ENCODE data around the gene WNT9A.
"Not testable (repeated sequence)": the region's sequence is repeated elsewhere in the genome, so short reads cannot be mapped to it uniquely, and the experiment has no call there.

Gene WNT9A

DNA sequence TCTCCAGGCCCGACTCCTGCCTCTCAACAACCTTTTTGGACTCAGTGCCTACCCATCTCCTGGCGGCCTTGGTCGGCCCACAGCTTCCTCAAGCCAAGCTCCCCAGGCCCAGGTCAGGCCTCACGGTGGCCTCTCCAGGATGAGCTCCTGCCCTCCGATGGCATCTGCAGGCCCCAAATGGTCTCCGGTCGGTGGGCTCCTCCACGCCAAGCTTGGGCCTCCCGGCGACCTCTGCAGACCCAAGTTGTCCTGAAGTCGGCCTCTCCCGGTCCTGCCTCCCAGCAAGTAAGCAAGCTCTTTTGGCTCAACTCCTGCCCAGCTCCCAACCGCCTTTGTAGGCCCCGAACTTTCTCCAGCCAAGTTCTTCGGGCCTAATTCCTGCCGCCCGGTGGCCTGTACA, 23.5 kb upstream of the WNT9A start:
- not testable (repeated sequence) for H3K4me3 Mint-ChIP-seq; DNase-seq; H3K4me1 Mint-ChIP-seq; H3K27me3 Mint-ChIP-seq (ENCODE audit: low read depth, poor library complexity); H3K9me3 Mint-ChIP-seq; H3K27ac Mint-ChIP-seq; H3K36me3 Mint-ChIP-seq (ENCODE audit: low read depth)

DNA sequence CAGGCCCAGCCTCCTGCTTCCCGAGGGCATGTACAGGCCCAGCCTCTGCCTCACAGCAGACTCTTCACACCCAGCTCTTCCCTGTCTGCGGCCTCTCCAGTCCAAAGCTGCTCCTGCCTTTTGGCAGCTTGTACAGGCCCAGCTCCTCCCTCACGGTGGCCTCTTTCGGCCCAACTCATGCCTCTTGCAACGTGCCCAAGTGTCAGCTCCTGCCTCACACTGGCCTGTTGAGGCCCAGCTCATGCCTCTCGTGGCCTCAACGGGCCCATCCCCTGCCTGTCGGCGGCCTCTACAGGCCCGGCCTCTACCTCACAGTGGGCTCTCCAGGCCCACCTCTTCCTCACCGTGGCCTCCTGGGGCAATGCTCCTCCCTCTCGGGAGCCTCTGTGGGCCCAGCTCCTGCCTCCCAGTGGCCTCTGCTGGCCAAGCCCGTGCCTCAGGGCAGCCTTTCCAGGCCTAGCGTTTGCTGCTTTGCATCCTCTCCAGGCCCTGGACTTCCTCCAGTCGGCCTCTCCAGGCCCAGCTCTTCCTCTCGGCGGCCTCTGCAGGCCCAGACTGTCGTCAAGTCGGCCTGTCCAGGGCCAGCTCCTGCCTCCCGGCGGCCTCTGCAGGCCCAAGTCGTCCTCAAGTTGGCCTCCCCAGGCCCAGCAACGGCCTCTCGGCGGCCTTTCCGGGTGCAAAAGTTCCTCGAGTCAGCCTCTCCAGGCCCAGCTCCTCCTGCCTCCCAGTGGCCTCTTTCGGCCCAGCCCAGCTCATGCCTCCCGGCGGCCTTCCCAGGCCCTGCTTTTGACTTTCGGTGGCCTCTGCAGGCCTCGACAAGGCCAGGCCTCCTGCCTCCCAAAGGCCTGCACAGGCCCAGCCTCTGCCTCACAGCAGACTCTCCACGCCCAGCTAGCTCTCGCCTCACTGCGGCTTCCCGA, 22.6 kb upstream of the WNT9A start:
- not testable (repeated sequence) for H3K27me3 Mint-ChIP-seq (ENCODE audit: low read depth, poor library complexity); H3K4me3 Mint-ChIP-seq; H3K4me1 Mint-ChIP-seq; H3K9me3 Mint-ChIP-seq; H3K36me3 Mint-ChIP-seq (ENCODE audit: low read depth); DNase-seq; H3K27ac Mint-ChIP-seq

DNA sequence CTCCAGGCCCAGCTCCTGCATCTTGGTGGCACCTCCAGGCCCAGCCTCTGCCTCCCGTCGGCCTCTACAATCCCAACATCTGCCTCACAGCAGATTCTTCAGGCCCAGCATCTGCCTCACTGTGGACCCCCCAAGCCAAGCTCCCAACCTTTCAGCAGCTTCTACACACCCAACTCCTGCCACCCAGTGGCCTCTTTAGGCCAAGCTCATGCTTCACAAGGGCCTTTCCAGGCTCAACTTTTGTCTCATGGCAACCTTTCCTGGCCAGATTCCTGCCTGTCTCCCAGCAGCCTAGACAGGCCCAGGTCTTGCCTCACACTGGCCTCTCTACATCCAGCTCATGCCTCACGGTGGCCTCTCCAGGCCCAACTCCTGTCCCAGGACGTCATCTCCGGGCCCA, 20.1 kb upstream of the WNT9A start:
- H3K9me3 Mint-ChIP-seq; DNase-seq; H3K36me3 Mint-ChIP-seq (ENCODE audit: low read depth); H3K4me1 Mint-ChIP-seq; H3K27me3 Mint-ChIP-seq (ENCODE audit: low read depth, poor library complexity); H3K27ac Mint-ChIP-seq; H3K4me3 Mint-ChIP-seq: not testable (repeated sequence)

DNA sequence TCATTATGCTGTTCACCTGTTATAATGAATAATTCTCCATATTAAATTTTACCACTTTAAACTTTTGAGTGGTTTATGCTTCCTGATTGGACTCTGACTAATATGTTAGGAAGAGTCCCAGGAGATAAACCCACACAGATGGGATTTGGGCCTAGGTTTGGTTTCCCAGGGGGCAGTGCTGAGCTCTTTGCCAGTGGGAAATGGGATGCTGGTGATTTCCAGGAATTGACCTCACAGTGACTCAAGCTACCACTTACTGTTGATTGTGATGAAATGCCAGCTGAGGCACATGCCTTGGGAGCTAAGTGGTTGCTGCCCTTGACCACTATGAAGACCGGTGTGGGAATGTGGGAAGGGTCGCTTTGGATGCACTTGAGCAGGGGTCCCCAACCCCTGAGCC, 19.0 kb upstream of the WNT9A start:
- not testable (repeated sequence) for H3K4me1 Mint-ChIP-seq; H3K9me3 Mint-ChIP-seq; H3K27me3 Mint-ChIP-seq (ENCODE audit: low read depth, poor library complexity); DNase-seq; H3K27ac Mint-ChIP-seq; H3K4me3 Mint-ChIP-seq; H3K36me3 Mint-ChIP-seq (ENCODE audit: low read depth)

DNA sequence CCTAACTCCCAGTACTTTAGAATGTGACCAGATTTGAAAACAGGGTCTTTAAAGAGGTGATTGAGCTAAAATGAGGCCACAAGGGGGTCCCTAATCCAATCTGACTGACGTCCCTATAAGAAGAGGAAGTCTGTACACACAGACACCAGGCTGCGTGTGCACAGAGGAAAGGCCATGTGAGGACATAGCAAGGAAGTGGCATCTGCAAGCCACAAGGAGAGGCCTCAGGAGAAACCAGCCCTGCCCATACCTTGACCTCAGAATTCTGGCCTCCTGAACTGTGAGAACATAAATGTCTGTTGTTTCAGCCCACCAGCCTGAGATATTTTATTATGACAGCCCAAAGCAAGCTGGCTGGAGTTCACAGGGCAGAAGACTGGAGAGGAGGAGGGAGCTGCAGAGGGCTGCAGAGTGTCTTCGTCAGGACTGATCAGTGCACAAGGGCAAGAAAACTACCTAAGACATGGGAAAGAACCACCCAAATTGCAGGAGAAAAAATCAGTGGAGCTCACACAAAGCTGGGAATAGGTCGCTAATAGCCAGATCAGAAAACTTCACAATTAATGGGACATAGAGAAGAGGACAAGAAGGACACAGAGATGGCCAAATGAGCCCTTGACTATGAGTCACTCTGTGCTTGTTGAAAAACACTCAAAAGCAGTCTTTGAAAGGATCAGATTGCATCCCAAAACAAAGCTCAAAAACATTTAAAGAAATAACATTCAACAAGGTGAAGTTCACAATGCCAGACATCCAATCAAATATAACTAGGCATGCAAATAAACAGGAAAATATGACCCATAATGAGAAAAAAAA, 14.1 kb upstream of the WNT9A start:
- Mint-ChIP-seq H3K27me3 (ENCODE audit: low read depth, poor library complexity) (peaks cover 21% of the 10 kb centered on the region), H3K4me3 (peak overlapping the region; percentile 22), H3K9me3 (peaks cover 4% of the 10 kb centered on the region), H3K27ac (no peak overlapping the region), H3K36me3 (ENCODE audit: low read depth) (no peaks in the 10 kb centered on the region), H3K4me1 (peaks cover 17% of the 10 kb centered on the region)
- DNase-seq = no peak
- TF ChIP-seq, protein P1, sequence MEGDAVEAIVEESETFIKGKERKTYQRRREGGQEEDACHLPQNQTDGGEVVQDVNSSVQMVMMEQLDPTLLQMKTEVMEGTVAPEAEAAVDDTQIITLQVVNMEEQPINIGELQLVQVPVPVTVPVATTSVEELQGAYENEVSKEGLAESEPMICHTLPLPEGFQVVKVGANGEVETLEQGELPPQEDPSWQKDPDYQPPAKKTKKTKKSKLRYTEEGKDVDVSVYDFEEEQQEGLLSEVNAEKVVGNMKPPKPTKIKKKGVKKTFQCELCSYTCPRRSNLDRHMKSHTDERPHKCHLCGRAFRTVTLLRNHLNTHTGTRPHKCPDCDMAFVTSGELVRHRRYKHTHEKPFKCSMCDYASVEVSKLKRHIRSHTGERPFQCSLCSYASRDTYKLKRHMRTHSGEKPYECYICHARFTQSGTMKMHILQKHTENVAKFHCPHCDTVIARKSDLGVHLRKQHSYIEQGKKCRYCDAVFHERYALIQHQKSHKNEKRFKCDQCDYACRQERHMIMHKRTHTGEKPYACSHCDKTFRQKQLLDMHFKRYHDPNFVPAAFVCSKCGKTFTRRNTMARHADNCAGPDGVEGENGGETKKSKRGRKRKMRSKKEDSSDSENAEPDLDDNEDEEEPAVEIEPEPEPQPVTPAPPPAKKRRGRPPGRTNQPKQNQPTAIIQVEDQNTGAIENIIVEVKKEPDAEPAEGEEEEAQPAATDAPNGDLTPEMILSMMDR (IDR thresholded peaks at IDR 0.05) = no peak

DNA sequence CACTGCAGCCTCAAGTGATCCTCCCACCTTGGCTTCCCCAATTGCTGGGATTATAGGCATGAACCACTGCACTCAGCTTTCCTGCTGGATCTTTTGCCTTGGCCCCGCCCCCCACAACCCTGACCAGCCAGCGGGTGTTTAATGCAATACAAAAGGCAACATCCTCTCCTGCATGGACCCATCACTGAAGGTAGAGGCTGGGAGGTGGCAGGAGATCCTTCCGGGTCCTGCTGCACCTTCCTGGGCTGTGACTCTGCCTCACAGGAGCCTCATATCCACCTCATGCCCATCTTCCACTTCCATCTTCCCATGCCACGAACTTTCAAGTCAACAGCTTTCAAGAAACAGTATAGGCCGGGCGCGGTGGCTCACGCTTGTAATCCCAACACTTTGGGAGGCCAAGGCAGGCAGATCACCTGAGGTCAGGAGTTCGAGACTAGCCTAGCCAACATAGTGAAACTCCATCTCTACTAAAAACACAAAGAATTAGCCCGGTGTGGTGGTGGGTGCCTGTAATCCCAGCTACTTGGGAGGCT, 11.7 kb upstream of the WNT9A start:
- TF ChIP-seq, protein P1 (IDR thresholded peaks at IDR 0.05) = no peak
- peaks cover 24% of the 10 kb centered on the region for H3K9me3 Mint-ChIP-seq
- H3K36me3 Mint-ChIP-seq (ENCODE audit: low read depth) = no peaks in the 10 kb centered on the region
- DNase-seq = no peak
- H3K4me3 Mint-ChIP-seq = no peak overlapping the region
- H3K4me1 Mint-ChIP-seq = peaks cover 17% of the 10 kb centered on the region
- no peak overlapping the region for H3K27ac Mint-ChIP-seq
- peaks cover 36% of the 10 kb centered on the region for H3K27me3 Mint-ChIP-seq (ENCODE audit: low read depth, poor library complexity)

DNA sequence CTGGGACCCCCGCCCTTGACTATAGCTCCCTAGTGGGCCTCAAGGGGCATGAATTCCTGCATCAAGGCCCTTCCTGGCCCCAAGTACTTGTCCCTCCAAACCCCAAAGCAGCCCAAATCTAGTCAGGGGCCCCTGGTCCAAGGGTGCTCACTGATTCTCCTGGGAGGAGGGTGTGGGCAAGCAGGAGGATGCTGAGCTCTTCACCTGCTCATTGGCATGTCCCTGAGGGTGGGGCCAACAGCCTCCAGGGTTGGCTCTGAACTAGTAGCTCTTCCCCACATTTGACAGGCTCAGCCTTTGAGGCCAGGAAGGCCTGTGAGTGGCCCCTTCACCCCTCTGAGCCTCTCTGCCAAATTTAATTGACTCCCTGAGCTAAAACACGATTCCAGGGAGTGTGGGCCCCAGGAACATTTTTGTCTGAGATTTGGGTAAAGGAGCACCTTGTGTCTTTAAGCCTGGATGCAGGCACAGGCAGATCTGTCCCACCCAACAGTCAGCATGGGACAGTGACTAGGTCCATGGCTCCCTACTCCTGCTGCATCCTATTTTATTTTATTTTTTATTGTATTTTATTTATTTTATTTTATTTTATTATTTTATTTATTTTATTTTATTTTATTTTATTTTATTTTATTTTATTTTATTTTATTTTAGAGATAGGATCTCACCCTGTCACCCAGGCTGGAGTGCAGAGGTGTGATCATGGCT, 11.0 kb upstream of the WNT9A start:
- Mint-ChIP-seq H3K4me1 (peaks cover 18% of the 10 kb centered on the region), H3K4me3 (no peak overlapping the region), H3K27me3 (ENCODE audit: low read depth, poor library complexity) (peaks cover 33% of the 10 kb centered on the region), H3K27ac (no peak overlapping the region), H3K36me3 (ENCODE audit: low read depth) (no peaks in the 10 kb centered on the region), H3K9me3 (peaks cover 30% of the 10 kb centered on the region)
- DNase-seq = no peak
- TF ChIP-seq, protein P1 (IDR thresholded peaks at IDR 0.05) = no peak
